Gastrocnemius medialis (tissue), 4 donors: Measurements from ENCODE around the gene CALML3. TPM values are rescaled to one million over a fixed set of nuclear protein-coding genes. Genes with fewer than 3 reads are reported as not detected.

ENCODE experiments used
- ATAC-seq, 2 donors: fragments of 150-250 bp; one replicate each; pipeline ENCODE4 v1.9.1; 2016
- DNase-seq, 2 donors: peaks; one replicate each; pipeline ENCODE4 v3.0.0-alpha.2; 2019
- H3K27ac ChIP-seq, 4 donors: fragments of 200-600 bp; sonication (generic); 1 replicate in 1 of 4; 2 replicates in 3 of 4; pipeline ENCODE4 v1.5.1; 2016 to 2018; ENCODE audit warnings: mild to moderate bottlenecking in 2 of 4, moderate library complexity in 1 of 4
- H3K27me3 ChIP-seq, 3 donors: fragments of 200-600 bp; sonication (generic) in 2 of 3; 1 replicate in 1 of 3; 2 replicates in 2 of 3; pipeline versions ENCODE4 v1.5.1 to v1.6.0; 2016 to 2019; ENCODE audit warnings: mild to moderate bottlenecking in 1 of 3, moderate library complexity in 1 of 3
- H3K36me3 ChIP-seq, 2 donors: fragments of 200-600 bp; sonication (generic) in 1 of 2; one replicate each; pipeline ENCODE4 v1.5.1; 2017 to 2018
- H3K4me1 ChIP-seq, 2 donors: fragments of 200-600 bp; sonication (generic) in 1 of 2; one replicate each; pipeline ENCODE4 v1.5.1; 2016 to 2017; ENCODE audit warnings: mild to moderate bottlenecking in 2 of 2
- H3K4me3 ChIP-seq, 4 donors: fragments of 200-600 bp; sonication (generic) in 3 of 4; 1 replicate in 1 of 4; 2 replicates in 3 of 4; pipeline ENCODE4 v1.5.1; 2016 to 2019; ENCODE audit warnings: mild to moderate bottlenecking in 2 of 4
- H3K9me3 ChIP-seq, 3 donors: fragments of 200-600 bp; sonication (generic) in 2 of 3; 1 replicate in 1 of 3; 2 replicates in 2 of 3; pipeline ENCODE4 v1.5.1; 2016 to 2019
- POLR2A ChIP-seq, 2 donors: fragments of 450-650 bp; IDR thresholded peaks; one replicate each; pipeline ENCODE4 v1.6.1; 2017; ENCODE audit warnings: antibody characterized with exemption in 2 of 2, mild to moderate bottlenecking in 2 of 2, moderate library complexity in 2 of 2
- in situ Hi-C, 4 donors: fragments of 200-750 bp; cut with MboI; loops; one replicate each; pipeline versions ENCODE4 v1.15.0 to v1.8.0; 2017; ENCODE audit warnings: low sequenced_read_pairs in 4 of 4
- intact Hi-C: fragments of 100-400 bp; cut with DNase I; formaldehyde crosslinking; loops from one replicate; pipeline ENCODE4 v1.15.1; 2023; ENCODE audit warnings: low total_unique reads
- total RNA-seq, 4 donors: library from RNA; depleted of rRNA; stranded (reverse); fragments of >200 nt; gene quantifications; one replicate each; pipeline versions ENCODE4 v1.1.0 to v1.2.3, GENCODE V29; 2016
- TF ChIP-seq, protein P1 (sequence below), 5 experiments: fragments of 450-650 bp in 3 of 5; fragments of 200-600 bp in 2 of 5; sonication (generic) in 2 of 5; IDR thresholded peaks in 4 of 5; conservative IDR thresholded peaks in 1 of 5; 1 replicate in 4 of 5; 2 replicates in 1 of 5; pipeline ENCODE4 v1.5.1; 2016 to 2019; ENCODE audit warnings: antibody characterized with exemption in 5 of 5, mild to moderate bottlenecking in 3 of 5, moderate library complexity in 3 of 5

CALML3 gene
- total RNA-seq, 4 donors from 2014 or later = not detected

- ATAC-seq (no peak), DNase-seq (no peak)
- Histone ChIP-seq H3K27me3 (no peaks in the 10 kb centered on the region), H3K9me3 (no peaks in the 10 kb centered on the region), H3K4me1 (no peaks in the 10 kb centered on the region), H3K36me3 (no peaks in the 10 kb centered on the region), H3K4me3 (no peak overlapping the region), H3K27ac (no peak overlapping the region)
- TF ChIP-seq, protein P1, sequence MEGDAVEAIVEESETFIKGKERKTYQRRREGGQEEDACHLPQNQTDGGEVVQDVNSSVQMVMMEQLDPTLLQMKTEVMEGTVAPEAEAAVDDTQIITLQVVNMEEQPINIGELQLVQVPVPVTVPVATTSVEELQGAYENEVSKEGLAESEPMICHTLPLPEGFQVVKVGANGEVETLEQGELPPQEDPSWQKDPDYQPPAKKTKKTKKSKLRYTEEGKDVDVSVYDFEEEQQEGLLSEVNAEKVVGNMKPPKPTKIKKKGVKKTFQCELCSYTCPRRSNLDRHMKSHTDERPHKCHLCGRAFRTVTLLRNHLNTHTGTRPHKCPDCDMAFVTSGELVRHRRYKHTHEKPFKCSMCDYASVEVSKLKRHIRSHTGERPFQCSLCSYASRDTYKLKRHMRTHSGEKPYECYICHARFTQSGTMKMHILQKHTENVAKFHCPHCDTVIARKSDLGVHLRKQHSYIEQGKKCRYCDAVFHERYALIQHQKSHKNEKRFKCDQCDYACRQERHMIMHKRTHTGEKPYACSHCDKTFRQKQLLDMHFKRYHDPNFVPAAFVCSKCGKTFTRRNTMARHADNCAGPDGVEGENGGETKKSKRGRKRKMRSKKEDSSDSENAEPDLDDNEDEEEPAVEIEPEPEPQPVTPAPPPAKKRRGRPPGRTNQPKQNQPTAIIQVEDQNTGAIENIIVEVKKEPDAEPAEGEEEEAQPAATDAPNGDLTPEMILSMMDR (IDR thresholded peaks at IDR 0.05 in 4 of 5, conservative IDR thresholded peaks at IDR 0.05 in 1 of 5) = no peak
- no peak for TF ChIP-seq POLR2A (IDR thresholded peaks at IDR 0.05)
- intact Hi-C loops = no loop called here
- in situ Hi-C loops = no loop called here
Measured at GRCh38 chr10:5515948-5516761, 8.6 kb upstream of the CALML3 start.

DNA sequence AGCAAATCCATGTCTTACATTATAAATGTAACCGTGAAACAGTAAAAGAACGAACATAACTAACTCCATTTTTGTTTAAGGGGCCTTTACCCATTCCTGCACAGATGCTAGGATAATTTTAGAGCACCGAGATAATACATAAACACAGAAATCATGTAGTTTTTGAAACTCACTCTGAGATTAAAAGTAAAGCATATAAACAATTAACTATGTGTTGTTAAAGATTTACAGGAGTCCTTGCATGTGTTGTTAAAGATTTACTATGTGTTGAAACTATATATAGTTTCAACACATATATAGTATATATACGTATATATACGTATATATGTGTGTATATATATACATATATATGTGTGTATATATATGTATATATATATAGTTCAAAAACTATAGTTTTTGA is 7.2 kb upstream of the CALML3 start:
- ATAC-seq (no peak), DNase-seq (no peak)
- Histone ChIP-seq H3K27ac (no peak overlapping the region), H3K4me1 (no peaks in the 10 kb centered on the region), H3K4me3 (no peak overlapping the region), H3K9me3 (no peaks in the 10 kb centered on the region), H3K27me3 (no peaks in the 10 kb centered on the region), H3K36me3 (no peaks in the 10 kb centered on the region)
- intact Hi-C loops (no loop called here), in situ Hi-C loops (no loop called here)
- TF ChIP-seq, protein P1 (IDR thresholded peaks at IDR 0.05 in 4 of 5, conservative IDR thresholded peaks at IDR 0.05 in 1 of 5) = no peak
- TF ChIP-seq POLR2A (IDR thresholded peaks at IDR 0.05) = no peak

DNA sequence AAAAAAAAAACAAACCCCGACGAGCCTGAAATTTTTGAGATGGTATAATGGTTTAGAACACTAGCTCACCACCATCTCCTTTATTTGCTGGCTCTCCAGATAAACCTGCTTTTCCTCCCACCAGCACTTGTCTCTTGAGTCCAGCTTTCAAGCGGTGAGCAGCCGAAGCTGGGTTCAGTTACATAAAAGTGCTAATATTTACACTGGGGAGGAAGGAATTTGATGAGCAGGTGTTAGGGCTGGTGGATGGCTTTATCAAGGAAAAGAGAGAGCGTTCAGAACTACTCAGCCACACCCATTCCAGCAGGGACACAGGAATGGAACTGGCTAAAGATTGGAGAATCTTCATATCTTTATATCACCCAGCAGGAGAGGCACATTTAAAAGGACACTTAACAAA is 6.6 kb upstream of the CALML3 start:
- Histone ChIP-seq H3K27me3 (no peaks in the 10 kb centered on the region), H3K4me3 (no peak overlapping the region), H3K27ac (no peak overlapping the region), H3K36me3 (no peaks in the 10 kb centered on the region), H3K4me1 (no peaks in the 10 kb centered on the region), H3K9me3 (no peaks in the 10 kb centered on the region)
- in situ Hi-C loops = no loop called here
- DNase-seq = no peak
- TF ChIP-seq, protein P1 (IDR thresholded peaks at IDR 0.05 in 4 of 5, conservative IDR thresholded peaks at IDR 0.05 in 1 of 5) = no peak
- TF ChIP-seq POLR2A (IDR thresholded peaks at IDR 0.05) = no peak
- intact Hi-C loops = no loop called here
- ATAC-seq = no peak

- TF ChIP-seq, protein P1 (IDR thresholded peaks at IDR 0.05 in 4 of 5, conservative IDR thresholded peaks at IDR 0.05 in 1 of 5) = no peak
- TF ChIP-seq POLR2A (IDR thresholded peaks at IDR 0.05) = no peak
- H3K27me3 ChIP-seq = no peaks in the 10 kb centered on the region
- H3K4me1 ChIP-seq = no peaks in the 10 kb centered on the region
- in situ Hi-C loops = no loop called here
- H3K27ac ChIP-seq = no peak overlapping the region
- H3K36me3 ChIP-seq = no peaks in the 10 kb centered on the region
- ATAC-seq = no peak
- no peak overlapping the region for H3K4me3 ChIP-seq
- no peak for DNase-seq
- H3K9me3 ChIP-seq = no peaks in the 10 kb centered on the region
- intact Hi-C loops = no loop called here
Measured at GRCh38 chr10:5519054-5519453, 5.7 kb upstream of the CALML3 start.
